NCI-H345 treated with DMSO at 0.1 percent for 48 hours (cell line): ENCODE data around the gene CPED1.
"Not testable (repeated sequence)": the region's sequence is repeated elsewhere in the genome, so short reads cannot be mapped to it uniquely, and the experiment has no call there.

Experiments
- DNase-seq: peaks from one replicate; lab custom pipeline; 2025; ENCODE audit not compliant: unreplicated experiment; lab: John Stamatoyannopoulos, UW

Gene CPED1

DNA sequence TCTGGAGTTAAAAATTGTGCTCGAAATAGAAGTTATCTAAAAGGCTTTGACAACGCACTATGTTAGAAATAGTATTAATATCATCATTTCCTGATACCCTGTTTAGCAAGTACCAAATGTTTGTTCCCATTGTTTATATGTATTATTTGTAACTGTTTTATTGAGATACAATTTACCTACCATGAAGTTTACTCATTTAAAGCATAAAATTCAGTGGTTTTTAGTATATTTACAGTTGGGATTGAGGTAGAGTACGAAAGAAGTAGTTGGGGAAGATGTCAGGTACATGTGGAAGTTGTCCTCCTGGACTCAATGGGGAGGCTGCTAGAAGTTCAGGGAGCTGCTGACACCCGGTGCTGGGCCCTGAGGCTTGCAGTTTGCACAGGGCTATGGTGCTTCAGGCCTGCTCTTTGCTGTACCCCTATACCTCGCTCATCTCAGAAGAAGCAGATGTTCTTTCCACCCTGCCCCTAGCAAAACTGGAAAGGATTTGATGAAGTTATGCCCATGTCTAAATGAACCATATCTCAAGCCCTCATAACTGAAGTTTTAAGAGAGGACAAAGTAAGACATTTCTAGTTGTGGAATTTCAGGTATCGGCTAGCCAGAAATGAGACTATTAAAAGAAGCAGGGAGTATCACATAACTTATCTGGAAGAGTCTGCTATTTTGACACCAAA is 315.1 kb downstream of the CPED1 start:
- DNase-seq = no peak

DNA sequence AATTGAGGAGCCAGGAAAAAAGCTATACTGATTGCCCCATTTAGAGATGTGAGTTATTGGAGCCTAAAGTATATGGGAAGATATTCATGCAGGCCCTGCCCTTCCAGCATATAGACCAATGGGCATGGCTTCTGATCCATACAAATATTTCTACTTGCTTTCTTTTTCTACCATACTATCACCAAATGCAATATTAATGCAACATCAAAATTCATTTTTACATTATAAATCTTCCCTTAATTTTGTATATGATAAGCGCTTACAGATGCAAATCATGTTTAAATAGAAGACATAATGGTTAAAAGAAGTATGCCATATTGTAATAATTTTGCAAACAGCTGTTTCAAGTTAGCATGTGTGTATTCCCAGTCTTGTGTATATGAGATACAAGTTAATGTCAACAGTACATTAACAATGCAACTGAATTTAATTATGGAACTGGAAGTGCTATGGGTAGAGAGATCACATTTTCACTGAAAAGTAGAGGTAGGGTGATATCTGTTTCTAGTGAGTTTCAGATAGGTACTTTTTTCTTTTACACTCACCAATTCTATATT is 315.7 kb downstream of the CPED1 start:
- no peak for DNase-seq

DNA sequence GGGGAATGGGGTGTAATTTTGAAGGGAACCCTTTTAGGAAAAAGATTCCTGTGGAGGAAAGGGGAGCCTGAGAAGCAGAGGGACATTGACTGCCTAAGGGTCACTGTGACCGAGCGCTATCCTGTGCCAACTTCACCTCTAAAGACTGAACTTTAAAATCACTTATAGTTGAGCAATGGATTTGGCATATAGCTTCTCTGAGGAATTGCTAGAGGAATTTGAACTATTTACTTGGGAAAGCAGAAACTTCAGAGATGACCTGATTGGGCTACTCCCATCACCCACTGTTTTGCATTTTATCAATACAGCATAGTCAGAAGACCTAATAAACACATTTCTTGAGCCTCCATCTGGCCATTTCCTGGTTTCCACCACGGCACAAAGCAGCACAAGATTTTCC is 316.6 kb downstream of the CPED1 start:
- DNase-seq = no peak

DNA sequence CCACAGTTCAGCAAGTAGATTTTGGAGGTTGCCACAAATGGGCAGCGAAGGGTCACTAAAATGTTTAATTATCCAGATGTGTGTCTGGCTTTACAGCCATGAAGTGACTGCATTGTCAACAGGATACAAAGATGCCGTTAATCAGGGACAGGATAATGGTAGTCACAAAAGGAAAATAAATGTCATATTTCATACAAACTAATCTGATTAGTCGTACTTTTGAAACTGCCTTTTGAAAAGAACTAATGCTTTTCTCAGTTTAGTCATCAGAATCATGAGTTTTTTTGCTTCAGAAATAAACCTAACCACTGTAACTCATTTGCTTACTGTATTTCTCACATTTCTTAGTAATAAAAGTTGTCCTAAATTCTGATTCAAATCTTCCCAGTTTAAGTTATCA is 318.1 kb downstream of the CPED1 start:
- no peak for DNase-seq

DNA sequence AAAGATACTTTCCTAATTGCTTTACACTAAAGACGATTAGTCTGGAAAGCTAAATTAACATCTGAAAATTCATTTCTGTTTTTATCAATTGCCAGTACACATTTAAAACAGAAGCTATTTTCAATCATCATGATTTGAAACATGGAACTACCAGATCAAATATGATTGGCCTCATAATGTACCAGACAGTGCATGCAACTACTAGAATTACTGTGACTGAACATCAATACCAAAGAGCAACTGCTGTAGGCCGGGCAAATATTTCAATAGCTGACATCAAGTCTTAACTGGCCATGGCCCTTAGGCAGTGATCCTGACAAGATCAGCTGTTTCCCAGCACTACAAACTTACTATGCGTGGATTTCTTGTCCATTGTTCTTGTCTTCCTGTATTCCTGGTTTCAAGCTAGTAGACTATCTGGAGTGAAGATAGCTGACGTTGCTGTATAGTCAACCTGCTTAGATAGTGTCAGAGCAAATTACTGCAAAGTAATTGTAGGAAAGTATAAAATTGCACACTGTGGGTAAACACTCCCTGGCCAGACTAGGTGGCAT is 318.6 kb downstream of the CPED1 start:
- no peak for DNase-seq

DNA sequence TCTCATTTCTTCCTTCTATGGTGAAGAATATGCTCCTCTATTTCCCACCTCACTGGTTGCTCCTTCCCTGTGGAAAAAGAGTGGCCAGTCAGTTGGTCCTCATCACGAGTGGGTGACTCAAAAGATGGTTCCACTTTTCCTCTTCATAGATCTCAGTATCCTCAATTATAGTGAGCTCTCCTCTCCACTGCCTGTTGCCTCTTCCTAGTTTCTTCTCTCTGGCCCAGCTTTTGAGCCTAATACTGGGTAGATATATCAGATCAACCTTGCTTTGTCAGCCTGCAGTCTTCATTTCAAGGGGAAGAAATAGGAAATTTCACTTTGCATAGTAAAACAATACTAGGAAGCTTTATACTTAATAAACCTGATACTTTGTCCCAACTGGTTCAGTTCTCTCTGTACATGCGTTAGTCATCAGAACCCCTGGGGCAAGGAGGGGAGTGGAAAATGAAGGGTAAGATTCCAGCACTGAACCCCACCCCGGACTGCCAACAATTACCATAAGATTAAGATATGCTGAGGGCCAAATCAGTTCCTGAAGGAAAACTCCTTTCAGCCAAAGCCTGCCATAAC is 324.8 kb downstream of the CPED1 start:
- no peak for DNase-seq

DNA sequence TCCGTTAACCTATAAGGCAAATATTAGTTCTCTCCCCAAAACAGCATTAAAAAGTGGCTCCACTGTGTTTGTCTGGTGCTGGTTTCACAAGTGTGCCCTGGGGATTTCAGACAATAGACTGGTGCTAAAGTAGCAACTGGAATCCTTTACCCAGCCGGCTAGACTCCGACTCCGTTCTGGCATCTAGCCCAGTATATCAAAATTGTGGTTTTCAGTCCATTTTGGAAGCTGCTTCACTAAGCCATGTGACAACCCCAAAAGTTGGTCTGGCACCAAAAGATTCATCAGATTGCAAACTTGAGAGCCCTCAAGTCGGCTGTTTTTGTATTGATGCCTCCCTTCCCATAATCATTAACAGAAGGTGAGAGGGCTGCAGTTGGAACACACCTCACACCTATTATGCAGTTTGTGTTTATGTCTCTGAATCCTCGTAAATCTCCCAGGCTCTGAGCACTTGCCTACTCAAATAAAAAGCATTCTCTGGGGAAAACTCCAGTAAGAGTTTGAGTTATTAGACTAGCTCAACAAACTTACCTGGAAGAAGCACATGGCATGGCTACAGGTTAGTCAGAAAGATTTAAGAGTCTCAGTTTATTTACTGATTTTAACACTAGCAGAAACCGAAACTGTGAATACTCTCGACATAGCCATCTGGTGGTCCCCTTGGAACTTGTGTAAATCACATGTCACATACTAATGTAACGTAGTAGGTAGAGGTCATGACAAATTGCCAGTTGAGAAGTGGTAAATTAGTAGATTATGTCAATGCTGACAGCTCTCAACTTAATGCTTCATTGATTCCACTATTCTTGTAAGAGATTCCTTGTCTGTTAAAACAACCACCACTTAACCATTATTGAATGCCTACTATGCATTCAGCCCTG is 325.5 kb downstream of the CPED1 start:
- peak; percentile 92 for DNase-seq

DNA sequence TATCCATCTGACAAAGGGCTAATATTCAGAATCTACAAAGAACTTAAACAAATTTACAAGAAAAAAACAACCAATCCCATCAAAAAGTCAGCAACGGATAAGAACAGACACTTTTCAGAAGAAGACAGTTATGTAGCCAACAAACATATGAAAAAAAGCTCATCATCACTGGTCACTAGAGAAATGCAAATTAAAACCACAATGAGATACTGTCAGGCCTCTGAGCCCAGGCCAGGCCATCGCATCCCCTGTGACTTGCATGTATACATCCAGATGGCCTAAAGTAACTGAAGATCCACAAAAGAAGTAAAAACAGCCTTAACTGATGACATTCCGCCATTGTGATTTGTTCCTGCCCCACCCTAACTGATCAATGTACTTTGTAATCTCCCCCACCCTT is 326.7 kb downstream of the CPED1 start:
- not testable (repeated sequence) for DNase-seq

DNA sequence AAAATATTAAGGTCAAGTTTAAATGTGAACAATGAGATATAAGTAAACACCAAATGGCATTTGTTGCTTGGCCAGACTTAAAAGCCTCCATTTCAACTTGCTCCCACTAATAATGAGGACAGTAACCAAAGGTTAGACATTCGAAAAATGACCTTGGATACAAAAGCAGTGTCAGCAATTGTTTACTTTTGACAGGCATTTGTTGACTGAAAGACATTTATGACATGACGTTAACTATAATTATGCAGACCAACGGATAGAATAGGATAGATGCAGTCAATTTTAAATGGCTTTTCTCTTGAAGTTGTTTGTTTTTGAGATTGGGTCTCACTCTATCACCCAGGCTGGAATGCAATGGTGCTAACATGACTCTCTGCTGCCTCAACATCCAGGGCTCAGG is 333.9 kb downstream of the CPED1 start:
- DNase-seq = no peak

DNA sequence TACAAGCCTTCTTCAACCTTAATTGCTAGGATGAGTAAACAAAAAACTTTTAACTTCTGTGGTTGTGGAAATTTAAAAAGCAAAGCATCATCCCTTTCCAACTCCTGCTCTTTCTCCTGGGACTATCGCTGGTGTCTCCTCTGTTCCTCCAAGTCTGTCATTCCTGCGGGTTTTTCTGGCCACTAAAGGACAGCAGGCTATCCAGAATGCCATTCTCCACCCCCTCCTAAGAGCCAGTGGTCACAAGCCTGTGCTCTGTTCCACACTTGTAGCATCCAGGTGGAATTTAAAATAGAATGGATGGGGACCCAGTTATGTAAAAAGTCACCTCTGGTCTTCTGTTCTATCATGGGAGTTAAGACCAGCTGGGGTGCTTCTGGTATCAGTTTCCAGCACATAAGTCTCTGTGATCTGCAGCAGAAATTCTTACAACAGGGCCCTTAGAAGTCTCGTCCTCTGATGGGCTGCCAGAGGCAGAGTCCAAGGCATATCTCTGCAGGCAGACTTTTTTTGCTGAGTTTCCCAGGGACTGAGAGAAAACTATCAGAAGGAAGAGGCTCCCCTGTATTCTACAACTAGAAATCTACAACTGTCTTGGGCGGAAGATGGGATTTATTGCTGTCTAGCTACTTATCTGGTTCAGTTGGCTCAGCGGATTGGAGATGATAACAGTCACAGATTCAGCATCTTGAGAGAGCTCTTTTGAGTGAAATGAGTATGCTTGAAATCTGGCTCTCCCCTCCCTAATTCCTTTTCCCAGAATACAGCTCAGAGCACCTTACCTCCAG is 335.2 kb downstream of the CPED1 start:
- no peak for DNase-seq

DNA sequence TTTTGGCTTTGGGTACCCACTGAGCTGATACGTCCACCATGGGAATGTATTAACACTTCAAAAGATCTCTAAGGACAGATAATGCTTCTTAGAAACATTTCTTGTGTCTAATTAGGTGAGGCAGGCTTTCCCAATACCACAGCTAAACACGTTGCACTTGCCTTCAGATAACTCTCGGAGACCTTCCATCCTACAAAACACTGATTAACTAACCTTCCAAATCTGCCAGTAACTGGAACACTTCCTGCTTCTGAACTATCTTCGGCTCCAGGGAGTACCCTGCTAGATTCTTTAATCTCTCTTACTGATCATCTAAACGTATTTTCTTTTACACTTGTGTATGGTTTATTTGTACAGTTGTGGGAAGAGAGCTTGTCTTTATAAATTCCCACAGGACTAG is 339.2 kb downstream of the CPED1 start:
- no peak for DNase-seq

DNA sequence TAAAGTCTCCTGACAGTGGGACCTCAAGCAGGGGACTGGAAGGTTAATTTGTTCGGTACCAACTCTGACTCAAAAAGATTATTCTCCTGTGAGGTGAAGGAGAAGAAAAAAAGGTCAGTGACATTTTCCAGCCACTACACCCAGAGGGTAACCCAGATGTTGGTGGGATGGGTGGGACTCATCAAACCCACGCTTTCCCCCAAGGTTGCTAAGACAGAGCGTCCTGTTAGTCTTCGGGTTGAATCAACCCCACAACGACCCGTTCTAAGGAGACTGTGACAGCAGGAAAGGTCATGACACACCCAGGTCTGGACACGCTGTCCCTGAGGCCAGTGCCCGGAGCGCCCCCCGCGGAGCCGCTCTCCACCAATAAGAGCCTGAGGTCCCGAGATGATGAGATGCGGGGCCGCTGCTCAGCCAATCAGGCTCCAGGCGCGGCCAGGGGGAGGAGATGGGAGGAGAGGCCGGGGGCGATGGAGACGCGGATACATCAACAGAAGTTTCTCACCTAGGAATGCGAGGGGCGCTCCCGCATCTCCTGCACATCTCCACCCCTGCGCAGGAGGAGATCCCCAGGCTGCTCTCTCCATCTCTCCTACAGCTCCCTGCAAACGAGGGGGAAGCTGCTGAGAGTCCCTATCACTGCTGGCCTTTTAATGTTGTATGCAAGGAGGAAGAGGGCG is 340.1 kb downstream of the CPED1 start, which contains the start of gene WNT16:
WNT16 (plus strand) TSS at position 493 of the 683 bp plus-strand sequence. CDS start 293 bp downstream, outside the sequence.
- no peak for DNase-seq

DNA sequence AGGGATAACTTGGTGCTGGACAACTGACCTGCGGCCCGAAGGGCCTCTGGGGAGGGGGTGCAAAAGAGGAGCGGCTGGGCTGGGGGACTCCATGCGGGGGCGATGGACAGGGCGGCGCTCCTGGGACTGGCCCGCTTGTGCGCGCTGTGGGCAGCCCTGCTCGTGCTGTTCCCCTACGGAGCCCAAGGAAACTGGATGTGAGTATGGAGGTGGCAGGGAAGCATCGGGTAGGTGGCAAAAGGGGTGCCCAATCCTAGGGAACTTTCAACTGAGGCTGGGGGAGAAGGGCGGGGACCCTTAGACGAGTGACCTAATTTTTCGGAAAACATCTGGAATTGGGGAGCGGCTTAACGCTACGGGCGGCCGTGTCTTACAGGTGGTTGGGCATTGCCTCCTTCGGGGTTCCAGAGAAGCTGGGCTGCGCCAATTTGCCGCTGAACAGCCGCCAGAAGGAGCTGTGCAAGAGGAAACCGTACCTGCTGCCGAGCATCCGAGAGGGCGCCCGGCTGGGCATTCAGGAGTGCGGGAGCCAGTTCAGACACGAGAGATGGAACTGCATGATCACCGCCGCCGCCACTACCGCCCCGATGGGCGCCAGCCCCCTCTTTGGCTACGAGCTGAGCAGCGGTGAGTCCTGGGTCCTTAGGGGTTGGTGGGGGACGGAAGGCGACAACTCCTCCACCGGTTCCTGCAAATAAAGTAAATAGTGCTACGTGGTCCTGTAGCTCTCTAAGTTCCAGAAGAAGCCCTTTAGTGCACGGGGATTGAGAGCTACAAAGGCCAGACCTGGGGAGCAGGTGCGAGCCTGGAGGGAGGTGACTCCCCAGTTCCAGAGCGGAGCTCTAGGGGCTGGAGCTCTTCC is 340.9 kb downstream of the CPED1 start:
- DNase-seq = peak; percentile 45

DNA sequence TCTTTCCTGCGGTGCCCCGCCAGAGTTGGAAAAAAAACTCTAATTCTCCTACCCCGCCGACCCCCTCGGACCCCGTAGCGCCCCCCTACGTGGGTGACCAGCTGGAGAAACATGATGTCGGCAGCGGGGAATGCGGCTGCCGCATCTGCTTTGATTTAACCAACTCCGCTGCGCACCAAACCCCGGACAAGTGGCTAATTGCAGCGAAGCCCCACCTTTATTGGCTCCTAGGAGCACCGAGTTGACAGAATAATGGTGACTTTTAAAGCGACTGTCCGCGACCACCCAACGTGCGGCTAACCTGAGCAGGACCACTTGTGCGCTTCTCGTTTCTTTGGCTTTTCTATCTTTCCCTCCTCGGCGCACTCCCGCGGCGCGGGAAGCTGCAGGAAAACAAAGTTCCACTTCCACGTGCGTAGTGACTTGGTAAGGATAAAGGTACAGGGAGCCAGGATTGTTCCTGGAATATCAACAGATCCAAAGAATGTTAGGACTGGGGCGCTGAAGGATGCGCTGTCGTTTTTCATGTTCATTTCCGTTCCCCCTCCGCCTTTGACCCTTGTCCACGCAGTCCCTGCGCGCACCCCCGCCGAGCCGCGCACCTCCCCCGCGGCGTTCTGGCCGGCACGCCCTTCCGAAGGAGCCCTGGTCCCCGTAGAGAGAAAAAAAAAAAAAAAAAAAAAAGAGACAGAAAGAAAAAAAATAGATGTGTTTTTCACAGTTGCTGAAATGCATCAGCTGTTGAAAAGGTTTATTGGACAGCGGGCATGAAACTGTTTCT is 341.7 kb downstream of the CPED1 start:
- DNase-seq = peak; percentile 12

DNA sequence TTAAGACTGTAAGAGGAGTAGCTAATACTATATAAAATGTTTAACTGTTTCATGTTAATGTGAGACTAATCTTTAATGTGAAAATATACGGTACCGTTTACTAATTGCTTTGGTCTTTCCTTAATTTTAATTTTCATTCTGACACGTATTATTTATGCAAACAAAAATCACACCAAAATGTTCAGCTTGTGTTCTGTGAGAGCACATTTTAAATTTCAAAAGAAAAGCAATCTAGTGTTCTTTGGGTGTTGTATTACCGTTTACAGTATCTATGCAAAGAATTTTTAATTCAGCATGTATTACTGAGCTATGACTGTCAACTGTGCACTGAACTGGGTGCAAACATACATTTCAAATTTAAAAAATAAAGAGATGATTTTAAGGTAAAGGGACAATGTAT is 342.5 kb downstream of the CPED1 start:
- no peak for DNase-seq

DNA sequence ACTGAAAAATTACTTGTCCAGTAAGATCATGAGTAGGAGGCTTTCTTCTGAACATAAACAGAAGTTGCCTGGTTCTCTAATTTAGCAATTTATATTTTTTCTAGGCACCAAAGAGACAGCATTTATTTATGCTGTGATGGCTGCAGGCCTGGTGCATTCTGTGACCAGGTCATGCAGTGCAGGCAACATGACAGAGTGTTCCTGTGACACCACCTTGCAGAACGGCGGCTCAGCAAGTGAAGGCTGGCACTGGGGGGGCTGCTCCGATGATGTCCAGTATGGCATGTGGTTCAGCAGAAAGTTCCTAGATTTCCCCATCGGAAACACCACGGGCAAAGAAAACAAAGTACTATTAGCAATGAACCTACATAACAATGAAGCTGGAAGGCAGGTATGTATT is 343.1 kb downstream of the CPED1 start:
- DNase-seq = no peak

DNA sequence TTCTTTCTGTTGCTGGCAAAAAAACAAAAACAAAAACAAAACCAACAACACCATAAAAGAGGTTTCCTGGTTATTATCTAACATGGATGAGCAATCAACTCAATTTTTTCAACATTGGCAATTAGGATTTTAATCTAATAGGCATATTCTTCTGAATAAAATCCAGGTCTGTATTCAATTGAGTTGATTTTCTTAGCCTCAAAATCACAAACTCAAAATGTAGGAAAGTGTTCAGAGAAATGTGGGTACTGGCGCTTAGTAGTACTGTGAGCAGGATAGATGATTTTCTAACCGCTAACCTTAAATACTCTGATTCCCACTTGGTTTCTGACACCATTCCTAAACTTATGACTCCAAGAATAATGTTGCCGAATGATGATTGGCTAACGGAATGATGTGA is 345.9 kb downstream of the CPED1 start:
- DNase-seq = no peak

DNA sequence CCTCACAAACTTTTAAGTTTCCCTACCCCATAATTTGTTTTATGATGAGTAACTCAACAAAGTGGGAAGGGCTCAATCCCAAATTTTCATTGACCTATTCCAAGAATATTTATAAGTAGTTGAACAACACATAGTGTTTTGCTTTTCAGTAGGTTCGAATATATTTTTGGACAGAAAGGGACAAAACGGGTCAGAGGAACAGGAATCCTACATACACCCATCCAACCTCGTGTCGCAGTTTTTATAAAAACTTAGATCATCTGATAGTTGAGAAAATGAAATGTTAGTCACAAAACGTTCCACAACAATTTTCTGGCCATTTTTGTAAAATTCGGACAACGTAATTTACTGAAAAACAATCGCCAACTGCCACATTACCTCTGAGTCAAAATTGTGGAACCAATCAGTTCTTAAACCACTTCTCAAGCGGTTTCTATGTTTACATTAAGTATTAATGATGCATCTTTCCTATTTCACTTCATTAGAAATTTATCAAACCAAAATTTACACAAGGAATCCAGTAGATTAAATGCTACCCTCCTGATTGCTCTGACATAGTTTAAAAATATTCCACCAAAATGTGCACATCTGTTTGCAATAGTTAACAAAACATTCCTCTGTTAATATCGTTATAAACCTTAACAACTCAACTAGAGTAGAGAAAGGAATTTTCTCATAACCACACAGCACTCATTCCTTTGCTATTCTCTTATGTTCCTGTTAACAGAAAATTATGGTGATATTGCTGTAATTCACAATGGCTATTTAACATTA is 346.6 kb downstream of the CPED1 start:
- no peak for DNase-seq
